Measurements from ENCODE around the gene GAL3ST2. TPM values are rescaled to one million over a fixed set of nuclear protein-coding genes. Genes with fewer than 3 reads are reported as not detected.

GAL3ST2 gene
- total RNA-seq, 6 experiments from 2014 or later, result 0.17 to 0.26 (median 0.23) TPM; not detected in 2

DNA sequence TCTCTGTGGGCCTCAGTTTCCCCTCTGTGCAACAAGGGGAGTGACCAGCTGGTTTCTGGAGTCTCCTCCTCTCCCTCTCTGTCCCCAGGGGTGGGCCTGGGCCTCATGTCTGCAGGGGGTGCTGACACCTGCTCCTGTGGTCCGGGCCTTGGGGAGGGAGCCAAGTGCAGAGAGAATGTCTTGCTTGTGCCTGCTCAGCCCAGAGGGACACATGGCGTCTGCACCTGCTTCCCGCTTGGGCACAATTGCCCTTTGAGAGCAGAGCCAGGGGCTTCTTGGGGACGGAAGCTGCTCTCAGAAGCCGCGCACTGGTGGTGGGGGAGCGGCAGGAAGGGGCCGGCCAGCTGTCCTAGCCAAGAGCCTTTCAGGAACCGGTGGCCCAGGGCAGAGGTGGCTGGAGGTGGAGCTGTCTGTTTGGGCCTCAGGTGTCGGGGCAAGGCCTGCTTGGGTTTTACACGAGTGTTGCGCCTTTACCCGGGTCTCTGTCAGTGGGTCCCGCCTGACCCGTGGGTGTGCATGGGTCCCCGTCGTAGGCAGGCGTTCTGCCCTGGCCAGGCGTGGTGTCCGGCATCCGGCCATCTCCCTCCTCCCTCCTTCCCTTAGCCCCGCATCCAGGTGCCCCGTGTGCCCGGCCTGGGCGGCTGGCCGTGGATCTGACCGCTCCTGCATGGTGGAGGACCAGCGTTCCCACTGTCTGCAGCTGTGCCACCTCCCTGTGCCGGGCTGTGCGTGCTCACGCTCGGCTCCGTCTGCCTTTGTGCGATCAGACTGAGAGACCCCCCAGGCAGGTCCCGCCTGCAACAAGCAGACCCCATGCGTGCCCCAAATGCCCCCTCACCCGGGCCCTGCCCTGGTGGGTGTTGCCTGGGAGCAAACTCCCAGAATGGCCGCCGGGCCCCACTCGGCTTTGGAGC is 36.4 kb downstream of the GAL3ST2 start:
- H3K27ac Mint-ChIP-seq, result no peak overlapping the region
- H3K27me3 Mint-ChIP-seq (ENCODE audit: insufficient read depth), result peaks cover 26% of the 10 kb centered on the region
- H3K4me1 Mint-ChIP-seq (ENCODE audit: low read depth), result no peaks in the 10 kb centered on the region
- TF ChIP-seq, protein P1, sequence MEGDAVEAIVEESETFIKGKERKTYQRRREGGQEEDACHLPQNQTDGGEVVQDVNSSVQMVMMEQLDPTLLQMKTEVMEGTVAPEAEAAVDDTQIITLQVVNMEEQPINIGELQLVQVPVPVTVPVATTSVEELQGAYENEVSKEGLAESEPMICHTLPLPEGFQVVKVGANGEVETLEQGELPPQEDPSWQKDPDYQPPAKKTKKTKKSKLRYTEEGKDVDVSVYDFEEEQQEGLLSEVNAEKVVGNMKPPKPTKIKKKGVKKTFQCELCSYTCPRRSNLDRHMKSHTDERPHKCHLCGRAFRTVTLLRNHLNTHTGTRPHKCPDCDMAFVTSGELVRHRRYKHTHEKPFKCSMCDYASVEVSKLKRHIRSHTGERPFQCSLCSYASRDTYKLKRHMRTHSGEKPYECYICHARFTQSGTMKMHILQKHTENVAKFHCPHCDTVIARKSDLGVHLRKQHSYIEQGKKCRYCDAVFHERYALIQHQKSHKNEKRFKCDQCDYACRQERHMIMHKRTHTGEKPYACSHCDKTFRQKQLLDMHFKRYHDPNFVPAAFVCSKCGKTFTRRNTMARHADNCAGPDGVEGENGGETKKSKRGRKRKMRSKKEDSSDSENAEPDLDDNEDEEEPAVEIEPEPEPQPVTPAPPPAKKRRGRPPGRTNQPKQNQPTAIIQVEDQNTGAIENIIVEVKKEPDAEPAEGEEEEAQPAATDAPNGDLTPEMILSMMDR (IDR thresholded peaks at IDR 0.05), result no peak
- no peak overlapping the region for H3K4me3 Mint-ChIP-seq
- no peaks in the 10 kb centered on the region for H3K9me3 Mint-ChIP-seq
- no peaks in the 10 kb centered on the region for H3K36me3 Mint-ChIP-seq (ENCODE audit: low read depth)
- no peak for DNase-seq

DNA sequence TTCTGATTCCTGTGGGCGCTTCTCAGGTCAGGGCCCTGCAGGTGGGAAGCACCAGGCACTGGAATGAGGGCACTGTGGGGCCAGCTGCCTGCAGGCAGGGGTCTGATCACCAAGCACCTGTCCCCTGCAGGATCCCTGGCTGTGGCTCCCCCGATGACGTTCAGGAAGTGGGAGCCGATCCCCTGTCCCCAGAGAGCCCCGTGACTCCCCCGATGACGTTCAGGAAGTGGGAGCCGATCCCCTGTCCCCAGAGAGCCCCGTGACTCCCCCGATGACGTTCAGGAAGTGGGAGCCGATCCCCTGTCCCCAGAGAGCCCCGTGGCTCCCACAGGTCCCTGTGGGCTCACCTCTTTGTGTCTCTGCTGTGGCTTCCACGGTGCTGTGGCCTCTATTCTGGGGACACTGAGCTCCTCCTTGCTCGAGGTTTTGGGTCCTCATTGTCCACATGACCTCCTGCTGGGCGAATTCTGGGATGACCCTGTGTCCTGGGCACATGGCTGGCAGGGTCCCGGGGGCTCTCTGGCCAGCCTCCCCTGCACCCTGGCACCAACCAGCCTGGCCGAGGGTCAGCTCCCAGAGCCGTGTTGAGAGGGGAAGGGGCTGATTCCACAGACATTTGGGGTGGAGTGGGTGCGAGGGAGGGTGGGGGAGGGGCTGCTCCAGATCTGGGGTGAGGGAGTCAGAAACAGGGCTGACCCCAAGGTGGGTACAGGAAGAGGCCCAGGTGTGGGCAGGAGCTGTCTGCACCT is 37.2 kb downstream of the GAL3ST2 start:
- DNase-seq, result no peak
- no peaks in the 10 kb centered on the region for H3K36me3 Mint-ChIP-seq (ENCODE audit: low read depth)
- H3K9me3 Mint-ChIP-seq, result no peaks in the 10 kb centered on the region
- no peak overlapping the region for H3K27ac Mint-ChIP-seq
- H3K4me1 Mint-ChIP-seq (ENCODE audit: low read depth), result no peaks in the 10 kb centered on the region
- peaks cover 22% of the 10 kb centered on the region for H3K27me3 Mint-ChIP-seq (ENCODE audit: insufficient read depth)
- TF ChIP-seq, protein P1 (IDR thresholded peaks at IDR 0.05), result no peak
- H3K4me3 Mint-ChIP-seq, result no peak overlapping the region

DNA sequence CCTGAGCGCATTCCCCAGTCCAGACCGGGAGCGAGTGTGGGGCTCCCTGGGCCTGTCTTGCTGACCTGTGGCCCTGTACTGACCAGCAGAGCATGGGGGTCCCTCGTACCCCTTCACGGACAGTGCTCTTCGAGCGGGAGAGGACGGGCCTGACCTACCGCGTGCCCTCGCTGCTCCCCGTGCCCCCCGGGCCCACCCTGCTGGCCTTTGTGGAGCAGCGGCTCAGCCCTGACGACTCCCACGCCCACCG is 37.7 kb downstream of the GAL3ST2 start:
- no peak for DNase-seq
- Mint-ChIP-seq H3K36me3 (ENCODE audit: low read depth) (no peaks in the 10 kb centered on the region), H3K4me3 (no peak overlapping the region), H3K27me3 (ENCODE audit: insufficient read depth) (peaks cover 18% of the 10 kb centered on the region), H3K4me1 (ENCODE audit: low read depth) (no peaks in the 10 kb centered on the region), H3K9me3 (no peaks in the 10 kb centered on the region), H3K27ac (no peak overlapping the region)
- TF ChIP-seq, protein P1 (IDR thresholded peaks at IDR 0.05), result no peak

DNA sequence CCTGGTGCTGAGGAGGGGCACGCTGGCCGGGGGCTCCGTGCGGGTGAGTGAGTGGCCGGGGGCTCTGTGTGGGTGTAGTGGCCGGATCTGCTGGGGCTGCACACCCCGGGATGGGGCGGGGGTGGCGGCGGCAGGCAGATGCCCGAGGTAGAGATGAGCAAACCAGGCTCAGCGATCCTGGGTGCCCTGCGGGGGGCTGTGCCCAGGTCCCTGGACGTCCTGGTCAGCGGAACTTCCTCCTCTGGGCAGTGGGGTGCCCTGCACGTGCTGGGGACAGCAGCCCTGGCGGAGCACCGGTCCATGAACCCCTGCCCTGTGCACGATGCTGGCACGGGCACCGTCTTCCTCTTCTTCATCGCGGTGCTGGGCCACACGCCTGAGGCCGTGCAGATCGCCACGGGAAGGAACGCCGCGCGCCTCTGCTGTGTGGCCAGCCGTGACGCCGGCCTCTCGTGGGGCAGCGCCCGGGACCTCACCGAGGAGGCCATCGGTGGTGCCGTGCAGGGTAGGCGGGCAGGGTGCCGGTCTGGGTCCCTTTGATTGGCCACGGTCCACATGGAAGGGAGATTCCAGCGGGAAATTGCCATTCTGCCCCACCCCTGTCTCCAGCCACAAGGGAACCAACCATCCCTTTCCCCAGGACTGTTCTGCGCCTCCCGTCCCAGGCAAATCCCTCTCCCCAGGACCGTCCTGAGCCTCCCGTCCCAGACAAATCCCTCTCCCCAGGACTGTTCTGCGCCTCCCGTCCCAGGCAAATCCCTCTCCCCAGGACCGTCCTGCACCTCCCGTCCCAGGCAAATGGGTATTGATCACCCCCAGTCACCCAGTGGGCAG is 38.2 kb downstream of the GAL3ST2 start:
- TF ChIP-seq, protein P1 (IDR thresholded peaks at IDR 0.05), result no peak
- Mint-ChIP-seq H3K4me1 (ENCODE audit: low read depth) (no peaks in the 10 kb centered on the region), H3K27ac (no peak overlapping the region), H3K27me3 (ENCODE audit: insufficient read depth) (peaks cover 13% of the 10 kb centered on the region), H3K9me3 (no peaks in the 10 kb centered on the region), H3K36me3 (ENCODE audit: low read depth) (no peaks in the 10 kb centered on the region), H3K4me3 (no peak overlapping the region)
- DNase-seq, result no peak

All from HFFc6 (cell line).